ENCODE results near the gene CCSER1. TPM values are rescaled to one million over a fixed set of nuclear protein-coding genes. Genes with fewer than 3 reads are reported as not detected.

Gene CCSER1
- total and polyA plus RNA-seq, 2 experiments from 2014 or later = 2.9 to 3.4 TPM

GRCh38 chr4:90766837-90767236 lies 639.6 kb downstream of the CCSER1 start:
- H3K36me3 ChIP-seq (ENCODE audit: insufficient read depth) = no peaks in the 10 kb centered on the region

GRCh38 chr4:90769251-90769650 lies 642.1 kb downstream of the CCSER1 start:
- H4K20me1 ChIP-seq (replicated peaks; ENCODE audit: insufficient read depth) = no peaks in the 10 kb centered on the region
- H3K9me2 ChIP-seq (ENCODE audit: insufficient read depth) = peaks cover 5% of the 10 kb centered on the region
- DNase-seq (ENCODE audit: low spot score) = no peak
- Mint-ChIP-seq H3K36me3 (ENCODE audit: low read depth) (no peaks in the 10 kb centered on the region), H3K4me1 (peaks cover 3% of the 10 kb centered on the region; the same call in 1 of the 3 replicates), H3K9me3 (no peaks in the 10 kb centered on the region), H3K4me3 (no peak overlapping the region), H3K27me3 (ENCODE audit: insufficient read depth, low read depth, poor library complexity) (no peaks in the 10 kb centered on the region), H3K27ac (no peak overlapping the region)
- TF ChIP-seq ZNF114 (CRISPR knock-in tag; IDR thresholded peaks at IDR 0.05) (no peak), ETS1 (IDR thresholded peaks at IDR 0.05) (no peak)
- H2AFZ ChIP-seq = no peak overlapping the region
- no peak overlapping the region for H3K4me3 ChIP-seq
- no peaks in the 10 kb centered on the region for H3K79me2 ChIP-seq (replicated peaks; ENCODE audit: insufficient read depth)
- no peak overlapping the region for H3K27ac ChIP-seq (ENCODE audit: low read depth)
- H3K36me3 ChIP-seq (ENCODE audit: insufficient read depth) = no peaks in the 10 kb centered on the region
- no peaks in the 10 kb centered on the region for H3F3A ChIP-seq (replicated peaks; ENCODE audit: low read depth)
- H3K4me2 ChIP-seq = no peak overlapping the region
- no peaks in the 10 kb centered on the region for H3K27me3 ChIP-seq (ENCODE audit: insufficient read depth)
- ATAC-seq = no peak
- peaks cover 5% of the 10 kb centered on the region; the same call in 1 of the 2 replicates for H3K4me1 ChIP-seq (ENCODE audit: insufficient read depth)

More at GRCh38 chr4:90766837-90767236, 639.6 kb downstream of the CCSER1 start:
- Histone ChIP-seq H3K27ac (ENCODE audit: low read depth) (no peak overlapping the region), H3K79me2 (replicated peaks; ENCODE audit: insufficient read depth) (no peaks in the 10 kb centered on the region), H3K4me2 (no peak overlapping the region), H3K4me3 (no peak overlapping the region), H3K27me3 (ENCODE audit: insufficient read depth) (no peaks in the 10 kb centered on the region), H3K4me1 (ENCODE audit: insufficient read depth) (peaks cover 5% of the 10 kb centered on the region; the same call in 1 of the 2 replicates), H3K9me2 (ENCODE audit: insufficient read depth) (peaks cover 9% of the 10 kb centered on the region), H4K20me1 (replicated peaks; ENCODE audit: insufficient read depth) (no peaks in the 10 kb centered on the region), H3F3A (replicated peaks; ENCODE audit: low read depth) (no peaks in the 10 kb centered on the region), H2AFZ (no peak overlapping the region)
- DNase-seq (ENCODE audit: low spot score) (no peak), ATAC-seq (no peak)
- Mint-ChIP-seq H3K27me3 (ENCODE audit: insufficient read depth, low read depth, poor library complexity) (no peaks in the 10 kb centered on the region), H3K36me3 (ENCODE audit: low read depth) (no peaks in the 10 kb centered on the region), H3K4me3 (no peak overlapping the region), H3K4me1 (peaks cover 3% of the 10 kb centered on the region; the same call in 1 of the 3 replicates), H3K9me3 (no peaks in the 10 kb centered on the region), H3K27ac (no peak overlapping the region)
- TF ChIP-seq POLR2AphosphoS5 (IDR thresholded peaks at IDR 0.05; ENCODE audit: low read depth) = no peak
- TF ChIP-seq CTCF (conservative IDR thresholded peaks at IDR 0.05; ENCODE audit: low read depth in 2 of 2) = no peak
- no peak for TF ChIP-seq STAT1 (IDR thresholded peaks at IDR 0.05; ENCODE audit: unreplicated experiment)
- TF ChIP-seq ZNF331 (CRISPR knock-in tag; IDR thresholded peaks at IDR 0.05; ENCODE audit: low read depth) = no peak
- no peak for TF ChIP-seq EZH2 (IDR thresholded peaks at IDR 0.05; ENCODE audit: low read depth, unreplicated experiment)
- TF ChIP-seq ETS1 (IDR thresholded peaks at IDR 0.05) = no peak
- no peak for TF ChIP-seq CREB1 (CRISPR knock-in tag; IDR thresholded peaks at IDR 0.05; ENCODE audit: low read depth)
